ENCODE results near the gene RABGAP1L. TPM values are rescaled to one million over a fixed set of nuclear protein-coding genes. Genes with fewer than 3 reads are reported as not detected.

RABGAP1L gene
- total and polyA plus RNA-seq, 11 donors, result 18.6 to 195 (median 98.4) TPM

GRCh38 chr1:174391716-174392115 is 232.4 kb downstream of the RABGAP1L start:
- Histone ChIP-seq H3K36me3 (peaks cover 0 to 22% (median 2%) of the 10 kb centered on the region in 9 donors), H3K27me3 (no peaks in the 10 kb centered on the region), H3K9me3 (peaks cover 0 to 14% (median 0%) of the 10 kb centered on the region in 12 donors), H3K27ac (no peak overlapping the region), H3K4me3 (no peak overlapping the region), H3K4me1 (no peaks in the 10 kb centered on the region)
- DNase-seq, result no peak
- no peak for ATAC-seq
- TF ChIP-seq POLR2A (IDR thresholded peaks at IDR 0.05), result no peak
- TF ChIP-seq, protein P1, sequence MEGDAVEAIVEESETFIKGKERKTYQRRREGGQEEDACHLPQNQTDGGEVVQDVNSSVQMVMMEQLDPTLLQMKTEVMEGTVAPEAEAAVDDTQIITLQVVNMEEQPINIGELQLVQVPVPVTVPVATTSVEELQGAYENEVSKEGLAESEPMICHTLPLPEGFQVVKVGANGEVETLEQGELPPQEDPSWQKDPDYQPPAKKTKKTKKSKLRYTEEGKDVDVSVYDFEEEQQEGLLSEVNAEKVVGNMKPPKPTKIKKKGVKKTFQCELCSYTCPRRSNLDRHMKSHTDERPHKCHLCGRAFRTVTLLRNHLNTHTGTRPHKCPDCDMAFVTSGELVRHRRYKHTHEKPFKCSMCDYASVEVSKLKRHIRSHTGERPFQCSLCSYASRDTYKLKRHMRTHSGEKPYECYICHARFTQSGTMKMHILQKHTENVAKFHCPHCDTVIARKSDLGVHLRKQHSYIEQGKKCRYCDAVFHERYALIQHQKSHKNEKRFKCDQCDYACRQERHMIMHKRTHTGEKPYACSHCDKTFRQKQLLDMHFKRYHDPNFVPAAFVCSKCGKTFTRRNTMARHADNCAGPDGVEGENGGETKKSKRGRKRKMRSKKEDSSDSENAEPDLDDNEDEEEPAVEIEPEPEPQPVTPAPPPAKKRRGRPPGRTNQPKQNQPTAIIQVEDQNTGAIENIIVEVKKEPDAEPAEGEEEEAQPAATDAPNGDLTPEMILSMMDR (IDR thresholded peaks at IDR 0.05), result no peak
- intact Hi-C loops (cut with DNase I), result no loop called here

GRCh38 chr1:174393885-174394284 is 234.6 kb downstream of the RABGAP1L start:
- intact Hi-C loops (cut with DNase I), result no loop called here
- TF ChIP-seq, protein P1 (IDR thresholded peaks at IDR 0.05), result no peak
- no peak for TF ChIP-seq POLR2A (IDR thresholded peaks at IDR 0.05)
- H3K27me3 ChIP-seq, result no peaks in the 10 kb centered on the region
- H3K9me3 ChIP-seq, result peaks cover 0 to 14% (median 0%) of the 10 kb centered on the region in 12 donors
- 80 to 91% (median 87%) methylated on average over 4 of the region's 4 CpGs for WGBS, 4 donors
- no peak for ATAC-seq
- no peak overlapping the region for H3K27ac ChIP-seq
- peaks cover 0 to 35% (median 8%) of the 10 kb centered on the region in 9 donors for H3K36me3 ChIP-seq
- H3K4me3 ChIP-seq, result no peak overlapping the region
- no peak for DNase-seq
- no peaks in the 10 kb centered on the region for H3K4me1 ChIP-seq

GRCh38 chr1:174397261-174397660 is 237.9 kb downstream of the RABGAP1L start:
- DNase-seq (no peak), ATAC-seq (no peak)
- no peaks in the 10 kb centered on the region for H3K4me1 ChIP-seq
- intact Hi-C loops (cut with DNase I), result no loop called here
- peaks cover 0 to 40% (median 8%) of the 10 kb centered on the region in 9 donors for H3K36me3 ChIP-seq
- H3K4me3 ChIP-seq, result no peak overlapping the region
- no peak for TF ChIP-seq POLR2A (IDR thresholded peaks at IDR 0.05)
- TF ChIP-seq, protein P1 (IDR thresholded peaks at IDR 0.05), result no peak
- H3K27me3 ChIP-seq, result no peaks in the 10 kb centered on the region
- H3K27ac ChIP-seq, result no peak overlapping the region
- peaks cover 0 to 14% (median 0%) of the 10 kb centered on the region in 12 donors for H3K9me3 ChIP-seq
- 94 to 100% (median 97%) methylated on average over 1 of the region's 1 CpG for WGBS, 4 donors

DNA sequence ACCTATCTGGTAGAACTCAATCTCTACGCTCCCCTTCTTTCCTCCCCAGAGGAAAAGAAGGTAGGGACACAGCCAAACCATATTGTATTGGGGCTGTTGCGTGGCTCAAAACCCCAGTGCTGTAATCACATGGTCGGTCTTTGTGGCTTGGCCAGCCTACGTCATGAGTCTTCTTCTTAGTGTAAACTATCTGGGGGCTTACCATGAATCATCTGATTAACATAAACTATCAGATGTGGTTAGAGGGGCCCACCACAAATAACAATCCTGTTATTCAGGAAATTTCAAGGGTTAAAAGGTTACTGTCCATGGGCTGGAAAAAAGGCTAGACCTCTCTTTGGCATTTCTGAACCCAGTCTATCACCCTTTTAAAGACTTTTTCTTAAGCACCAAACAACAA is 238.9 kb downstream of the RABGAP1L start:
- Histone ChIP-seq H3K36me3 (peaks cover 0 to 40% (median 8%) of the 10 kb centered on the region in 9 donors), H3K9me3 (peaks cover 0 to 13% (median 0%) of the 10 kb centered on the region in 12 donors), H3K4me3 (no peak overlapping the region), H3K4me1 (no peaks in the 10 kb centered on the region), H3K27me3 (no peaks in the 10 kb centered on the region), H3K27ac (no peak overlapping the region)
- ATAC-seq (no peak), DNase-seq (no peak)
- TF ChIP-seq POLR2A (IDR thresholded peaks at IDR 0.05), result no peak
- TF ChIP-seq, protein P1 (IDR thresholded peaks at IDR 0.05), result no peak
- WGBS, 4 donors, result 94 to 99% (median 98%) methylated on average over 4 of the region's 4 CpGs
- intact Hi-C loops (cut with DNase I), result no loop called here
